Endothelial cell (in vitro differentiated cells): Measurements from ENCODE around the gene TMC1. TPM values are rescaled to one million over a fixed set of nuclear protein-coding genes. Genes with fewer than 3 reads are reported as not detected.

Source experiments
- DNase-seq: peaks from one replicate; pipeline ENCODE4 v3.0.0; 2021; ENCODE audit warnings: low spot score
- H3K27ac Mint-ChIP-seq: one replicate; pipeline ENCODE4 v1.8.0; 2021; ENCODE audit warnings: mixed read lengths, inconsistent platforms; ENCODE audit not compliant: unreplicated experiment
- H3K27me3 Mint-ChIP-seq: one replicate; pipeline ENCODE4 v1.8.0; 2021; ENCODE audit warnings: mild to moderate bottlenecking, moderate library complexity, mixed read lengths, inconsistent platforms; ENCODE audit not compliant: unreplicated experiment
- H3K36me3 Mint-ChIP-seq: one replicate; pipeline ENCODE4 v1.8.0; 2021; ENCODE audit warnings: mild to moderate bottlenecking, low read depth, mixed read lengths, inconsistent platforms; ENCODE audit not compliant: unreplicated experiment
- H3K4me1 Mint-ChIP-seq: one replicate; pipeline ENCODE4 v1.8.0; 2021; ENCODE audit warnings: mild to moderate bottlenecking, mixed read lengths, inconsistent platforms; ENCODE audit not compliant: unreplicated experiment
- H3K4me3 Mint-ChIP-seq: one replicate; pipeline ENCODE4 v1.8.0; 2021; ENCODE audit warnings: mild to moderate bottlenecking, mixed read lengths, inconsistent platforms; ENCODE audit not compliant: unreplicated experiment
- H3K9me3 Mint-ChIP-seq: one replicate; pipeline ENCODE4 v1.8.0; 2021; ENCODE audit warnings: mixed read lengths, inconsistent platforms; ENCODE audit not compliant: unreplicated experiment
- total RNA-seq: library from RNA; stranded (reverse); fragmentation: NEBNext Ultra II Directional; extraction: Animal tissue kit (Norgen Biotek cat#: 25700); gene quantifications from one replicate; pipeline ENCODE4 v1.2.1, GENCODE V29; 2021; ENCODE audit not compliant: unreplicated experiment
- TF ChIP-seq, protein P1 (sequence below): fragments of 200-600 bp; sonication (generic); IDR thresholded peaks from one replicate; pipeline ENCODE4 v1.5.0; 2021; ENCODE audit warnings: antibody characterized with exemption; ENCODE audit not compliant: unreplicated experiment

Gene TMC1
- total RNA-seq, 1 donor from 2014 or later: not detected

DNA sequence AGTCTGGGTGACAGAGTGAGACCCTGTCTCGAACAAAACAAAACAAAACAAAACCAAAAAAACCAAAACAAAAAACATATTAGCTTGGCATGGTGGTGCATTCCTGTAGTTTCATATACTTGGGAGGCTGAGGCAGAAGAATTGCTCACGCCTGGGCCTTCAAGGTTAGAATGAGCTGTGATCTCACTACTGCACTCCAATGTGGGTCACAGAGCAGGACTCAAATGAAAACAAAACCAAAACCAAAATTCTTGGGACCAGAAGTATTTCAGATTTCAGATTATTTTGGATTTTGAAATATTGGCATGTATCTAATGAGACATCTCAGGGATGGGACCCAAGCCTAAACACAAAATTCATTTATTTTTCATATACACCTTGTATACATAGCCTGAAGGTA lies 80.2 kb downstream of the TMC1 start:
- H3K4me3 Mint-ChIP-seq: no peak overlapping the region
- no peaks in the 10 kb centered on the region for H3K9me3 Mint-ChIP-seq
- TF ChIP-seq, protein P1, sequence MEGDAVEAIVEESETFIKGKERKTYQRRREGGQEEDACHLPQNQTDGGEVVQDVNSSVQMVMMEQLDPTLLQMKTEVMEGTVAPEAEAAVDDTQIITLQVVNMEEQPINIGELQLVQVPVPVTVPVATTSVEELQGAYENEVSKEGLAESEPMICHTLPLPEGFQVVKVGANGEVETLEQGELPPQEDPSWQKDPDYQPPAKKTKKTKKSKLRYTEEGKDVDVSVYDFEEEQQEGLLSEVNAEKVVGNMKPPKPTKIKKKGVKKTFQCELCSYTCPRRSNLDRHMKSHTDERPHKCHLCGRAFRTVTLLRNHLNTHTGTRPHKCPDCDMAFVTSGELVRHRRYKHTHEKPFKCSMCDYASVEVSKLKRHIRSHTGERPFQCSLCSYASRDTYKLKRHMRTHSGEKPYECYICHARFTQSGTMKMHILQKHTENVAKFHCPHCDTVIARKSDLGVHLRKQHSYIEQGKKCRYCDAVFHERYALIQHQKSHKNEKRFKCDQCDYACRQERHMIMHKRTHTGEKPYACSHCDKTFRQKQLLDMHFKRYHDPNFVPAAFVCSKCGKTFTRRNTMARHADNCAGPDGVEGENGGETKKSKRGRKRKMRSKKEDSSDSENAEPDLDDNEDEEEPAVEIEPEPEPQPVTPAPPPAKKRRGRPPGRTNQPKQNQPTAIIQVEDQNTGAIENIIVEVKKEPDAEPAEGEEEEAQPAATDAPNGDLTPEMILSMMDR: no peak
- no peaks in the 10 kb centered on the region for H3K27me3 Mint-ChIP-seq
- no peak for DNase-seq
- H3K36me3 Mint-ChIP-seq: no peaks in the 10 kb centered on the region
- no peak overlapping the region for H3K27ac Mint-ChIP-seq
- no peaks in the 10 kb centered on the region for H3K4me1 Mint-ChIP-seq

DNA sequence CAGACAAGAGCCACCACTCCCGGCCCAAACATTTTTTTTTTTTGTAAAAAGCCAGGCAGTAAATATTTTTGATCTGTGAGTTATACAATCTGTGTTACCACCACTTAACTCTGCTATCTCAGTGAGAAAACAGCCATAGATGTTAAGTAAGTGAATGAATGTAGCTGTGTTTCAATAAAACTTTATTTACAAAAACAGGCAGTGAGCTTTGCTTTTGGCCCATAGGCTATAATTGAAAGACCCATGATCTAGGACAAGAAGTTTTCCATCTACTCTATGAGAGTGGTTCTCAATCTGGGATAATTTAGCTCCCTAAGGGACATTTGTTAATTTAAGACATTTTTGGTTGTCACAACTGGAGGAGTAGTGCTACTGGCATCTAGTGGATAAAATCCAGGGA lies 91.0 kb downstream of the TMC1 start:
- no peaks in the 10 kb centered on the region for H3K36me3 Mint-ChIP-seq
- TF ChIP-seq, protein P1: no peak
- no peak overlapping the region for H3K27ac Mint-ChIP-seq
- no peak overlapping the region for H3K4me3 Mint-ChIP-seq
- no peak for DNase-seq
- no peaks in the 10 kb centered on the region for H3K27me3 Mint-ChIP-seq
- H3K4me1 Mint-ChIP-seq: no peaks in the 10 kb centered on the region
- H3K9me3 Mint-ChIP-seq: no peaks in the 10 kb centered on the region

DNA sequence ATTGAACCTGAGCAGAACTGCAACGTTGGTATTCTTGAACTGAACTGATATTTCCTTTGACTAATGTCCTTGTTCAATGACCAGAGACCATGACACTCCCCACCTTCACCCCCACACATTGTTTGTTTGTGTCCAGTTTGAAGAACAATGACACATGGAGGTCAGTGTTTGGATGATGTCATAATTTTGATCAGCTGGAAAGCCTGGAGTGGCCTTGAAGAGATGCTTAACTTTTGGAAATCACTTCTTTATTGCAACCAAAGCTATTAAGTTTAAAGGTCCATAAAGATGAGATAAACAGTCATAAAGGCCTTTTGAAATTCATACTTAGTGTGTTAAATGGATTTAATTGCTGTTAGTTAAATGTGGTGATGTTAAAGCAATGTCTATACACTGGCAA lies 92.7 kb downstream of the TMC1 start:
- Mint-ChIP-seq H3K4me1 (no peaks in the 10 kb centered on the region), H3K4me3 (no peak overlapping the region), H3K36me3 (no peaks in the 10 kb centered on the region), H3K27ac (no peak overlapping the region), H3K27me3 (no peaks in the 10 kb centered on the region), H3K9me3 (no peaks in the 10 kb centered on the region)
- DNase-seq: no peak
- TF ChIP-seq, protein P1: no peak

DNA sequence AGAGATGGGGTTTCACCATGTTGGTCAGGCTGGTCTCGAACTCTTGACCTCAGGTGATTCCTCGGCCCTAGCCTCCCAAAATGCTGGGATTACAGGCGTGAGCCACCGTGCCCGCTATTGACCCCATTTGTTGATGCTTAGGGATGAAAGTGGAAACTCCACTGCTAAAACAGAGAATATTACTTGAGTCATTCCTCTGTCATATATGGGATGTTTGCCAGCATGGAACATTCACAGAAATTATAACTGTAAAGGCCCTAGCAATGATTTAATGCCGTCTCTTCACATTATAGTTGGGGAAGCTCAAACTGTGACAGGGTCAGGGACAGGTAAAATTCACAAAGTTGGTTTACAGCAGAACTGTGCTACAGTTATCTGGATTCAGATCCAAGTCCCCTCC lies 94.5 kb downstream of the TMC1 start:
- Mint-ChIP-seq H3K36me3 (no peaks in the 10 kb centered on the region), H3K9me3 (no peaks in the 10 kb centered on the region), H3K27ac (no peak overlapping the region)

DNA sequence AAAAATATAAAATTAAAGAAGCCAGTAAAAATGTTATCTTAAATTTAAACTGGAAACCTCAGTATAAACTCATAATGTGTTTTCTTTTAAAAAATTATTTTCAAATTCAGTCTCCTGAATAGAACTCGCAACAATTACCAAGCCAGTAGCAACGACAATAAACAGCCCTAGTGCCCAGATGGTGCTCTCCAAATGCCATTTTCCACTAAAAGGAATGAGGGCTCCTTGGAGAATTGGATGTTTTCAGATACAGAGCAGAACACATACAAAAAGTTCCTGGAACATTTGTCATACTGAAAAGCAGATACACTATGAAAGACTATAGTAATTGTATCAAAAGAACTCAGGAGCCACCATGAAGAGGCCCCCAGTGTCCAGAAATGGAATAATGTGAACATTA lies 97.4 kb downstream of the TMC1 start:
- TF ChIP-seq, protein P1: no peak
- Mint-ChIP-seq H3K9me3 (no peaks in the 10 kb centered on the region), H3K27me3 (no peaks in the 10 kb centered on the region), H3K36me3 (no peaks in the 10 kb centered on the region), H3K4me1 (no peaks in the 10 kb centered on the region), H3K27ac (no peak overlapping the region), H3K4me3 (no peak overlapping the region)
- no peak for DNase-seq

More for the DNA sequence above, 94.5 kb downstream of the TMC1 start:
- no peak for DNase-seq
- TF ChIP-seq, protein P1: no peak
- Mint-ChIP-seq H3K27me3 (no peaks in the 10 kb centered on the region), H3K4me1 (no peaks in the 10 kb centered on the region), H3K4me3 (no peak overlapping the region)
